IPS-NIHi7 (cell line): ENCODE results near the gene ATL1.
"Not testable (repeated sequence)": the region's sequence is repeated elsewhere in the genome, so short reads cannot be mapped to it uniquely, and the experiment has no call there.

Experiments
- DNase-seq: peaks from one replicate; pipeline ENCODE4 v3.0.0; 2012; ENCODE audit warnings: mixed read lengths; ENCODE audit errors: extremely low spot score

ATL1 gene

DNA sequence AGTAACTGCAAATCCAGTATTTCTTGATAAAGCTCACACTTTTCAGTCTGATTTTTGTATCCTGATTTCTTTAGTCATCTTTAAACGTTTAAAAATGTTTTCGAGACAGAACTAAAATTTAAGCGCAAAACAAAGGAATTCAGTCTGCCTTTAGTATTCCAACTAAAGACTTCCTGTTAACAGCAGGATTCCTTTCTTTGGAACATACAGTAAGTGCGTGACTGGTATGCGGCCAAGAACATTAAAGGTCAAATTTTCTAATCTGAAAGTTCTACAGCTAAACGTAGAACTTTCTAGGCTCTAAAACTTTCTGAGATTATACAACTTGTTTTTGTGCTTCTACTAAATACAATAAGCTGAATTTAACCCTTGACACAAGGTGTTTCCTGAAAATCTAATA, 98.3 kb downstream of the ATL1 start:
- peak; percentile 18 for DNase-seq

DNA sequence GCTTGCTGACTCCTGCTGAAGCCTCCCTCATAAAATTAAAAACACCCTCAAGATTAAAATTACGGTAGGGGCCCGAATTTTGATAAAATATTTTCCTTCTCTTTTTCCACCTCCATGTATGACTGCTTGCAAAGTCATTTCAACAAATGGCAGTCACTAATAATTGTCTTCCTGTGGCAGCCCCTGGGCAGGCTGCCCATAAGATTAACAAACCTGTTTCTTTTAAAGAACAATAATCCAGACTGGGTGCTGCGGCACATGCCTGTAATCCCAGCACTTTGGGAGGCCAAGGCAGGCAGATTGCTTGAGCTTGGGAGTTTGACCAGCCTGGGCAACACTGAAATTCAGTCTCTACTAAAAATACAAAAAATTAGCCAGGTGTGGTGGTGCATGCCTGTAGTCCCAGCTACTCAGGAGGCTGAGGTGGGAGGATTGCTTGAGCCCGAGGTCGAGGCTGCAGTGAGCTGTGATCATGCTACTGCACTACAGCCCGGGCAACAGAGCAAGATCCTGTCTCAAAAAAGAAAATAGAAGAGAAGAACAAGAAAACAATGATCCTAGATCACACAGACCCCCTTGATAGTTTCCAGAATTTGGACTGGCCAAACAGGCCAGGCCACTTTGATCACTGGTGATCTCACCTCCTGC, 99.5 kb downstream of the ATL1 start:
- no peak for DNase-seq

DNA sequence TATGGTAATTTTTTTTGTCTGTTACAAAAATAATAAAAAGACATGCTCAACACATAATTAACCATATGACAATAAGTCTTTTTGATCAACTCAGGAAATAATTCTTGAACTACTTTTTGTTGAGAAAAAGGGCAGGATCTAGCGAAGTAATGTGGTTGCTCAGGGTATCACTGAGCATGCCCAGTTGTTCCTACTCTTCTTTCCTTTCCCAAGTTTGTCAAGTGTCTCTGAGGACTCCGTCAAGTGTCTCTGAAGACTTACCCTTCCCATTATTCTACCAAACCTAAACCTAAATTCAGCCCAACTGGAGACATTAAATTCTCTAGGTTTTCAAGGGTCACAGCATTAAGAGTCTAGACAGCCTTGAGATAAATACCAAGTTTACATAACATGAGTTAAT, 104.6 kb downstream of the ATL1 start:
- not testable (repeated sequence) for DNase-seq

DNA sequence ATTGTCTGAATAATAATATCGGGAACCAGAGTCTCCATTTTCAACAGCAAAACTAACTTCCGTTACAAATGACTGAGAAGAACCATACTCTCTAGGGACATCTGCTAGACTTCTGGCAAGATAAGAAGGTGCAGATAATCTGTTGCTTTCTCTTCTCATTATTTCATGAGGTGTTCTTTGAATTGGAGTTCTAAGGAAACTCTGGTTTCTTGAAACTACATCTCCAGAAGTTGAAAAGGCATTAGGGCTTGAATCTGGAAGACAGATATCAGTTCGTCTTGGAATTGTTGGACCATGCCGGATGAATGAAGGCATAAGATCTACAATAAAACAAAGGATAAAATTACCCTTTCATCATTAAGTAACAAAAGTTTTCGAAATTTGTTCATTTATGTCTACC, 105.4 kb downstream of the ATL1 start:
- not testable (repeated sequence) for DNase-seq

DNA sequence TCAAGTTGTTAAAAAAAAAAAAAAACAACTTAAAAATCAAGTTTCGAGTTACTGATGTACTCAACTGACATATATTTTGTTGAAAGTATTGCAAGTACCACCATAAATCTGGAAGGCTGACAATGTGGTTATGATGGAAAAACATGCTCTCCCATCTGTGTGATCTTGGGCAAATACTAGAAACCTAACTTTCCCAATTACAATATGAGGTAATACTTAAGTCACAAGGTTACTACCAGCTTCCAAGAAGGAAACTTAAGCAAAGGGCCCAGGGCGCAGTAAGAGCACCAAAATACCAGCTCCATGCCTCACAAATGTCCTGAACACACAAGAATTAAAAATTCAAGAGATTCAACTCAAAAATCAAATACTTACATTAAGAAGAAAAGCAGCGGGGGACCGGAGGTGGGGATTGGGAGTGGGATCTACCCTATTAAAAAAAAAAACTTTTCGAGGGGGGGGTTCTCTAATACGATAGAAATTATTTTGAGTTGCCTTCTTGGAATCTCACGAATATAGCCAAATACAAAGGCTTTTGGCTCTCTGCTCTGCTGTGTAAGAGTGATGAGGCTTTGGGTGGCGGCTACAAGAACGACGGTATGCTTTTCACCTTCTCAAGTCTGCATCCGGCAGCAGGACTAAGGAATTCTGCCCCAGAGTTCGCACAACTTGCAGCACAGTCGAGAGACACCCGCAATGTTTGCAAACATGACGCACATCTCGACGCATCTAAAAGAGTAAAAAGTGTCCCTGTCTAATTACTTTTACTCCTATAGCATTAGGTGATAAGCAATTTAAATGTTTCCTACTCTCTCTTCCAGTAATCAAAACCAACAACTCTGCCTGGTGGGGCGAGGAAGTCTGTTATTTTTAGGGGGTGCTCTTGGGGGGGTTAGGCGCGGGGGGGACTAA, 107.1 kb downstream of the ATL1 start:
- DNase-seq, result peak; percentile 41

DNA sequence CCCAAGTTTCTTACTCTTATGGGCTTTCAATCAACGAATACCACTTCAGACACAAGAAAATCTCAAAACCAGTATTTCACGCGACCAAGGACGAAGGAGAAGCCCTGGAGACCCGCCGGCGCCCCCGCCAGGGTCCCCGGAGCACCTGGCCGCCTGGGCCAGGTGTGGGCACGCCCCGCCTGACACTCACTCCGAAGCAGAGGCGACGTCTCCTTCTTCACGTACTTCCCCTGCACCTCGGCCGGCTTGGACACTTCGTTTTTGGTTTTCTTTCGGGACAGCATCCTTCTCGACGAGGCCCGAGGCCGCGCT, 107.7 kb downstream of the ATL1 start:
- DNase-seq, result peak; percentile 48

DNA sequence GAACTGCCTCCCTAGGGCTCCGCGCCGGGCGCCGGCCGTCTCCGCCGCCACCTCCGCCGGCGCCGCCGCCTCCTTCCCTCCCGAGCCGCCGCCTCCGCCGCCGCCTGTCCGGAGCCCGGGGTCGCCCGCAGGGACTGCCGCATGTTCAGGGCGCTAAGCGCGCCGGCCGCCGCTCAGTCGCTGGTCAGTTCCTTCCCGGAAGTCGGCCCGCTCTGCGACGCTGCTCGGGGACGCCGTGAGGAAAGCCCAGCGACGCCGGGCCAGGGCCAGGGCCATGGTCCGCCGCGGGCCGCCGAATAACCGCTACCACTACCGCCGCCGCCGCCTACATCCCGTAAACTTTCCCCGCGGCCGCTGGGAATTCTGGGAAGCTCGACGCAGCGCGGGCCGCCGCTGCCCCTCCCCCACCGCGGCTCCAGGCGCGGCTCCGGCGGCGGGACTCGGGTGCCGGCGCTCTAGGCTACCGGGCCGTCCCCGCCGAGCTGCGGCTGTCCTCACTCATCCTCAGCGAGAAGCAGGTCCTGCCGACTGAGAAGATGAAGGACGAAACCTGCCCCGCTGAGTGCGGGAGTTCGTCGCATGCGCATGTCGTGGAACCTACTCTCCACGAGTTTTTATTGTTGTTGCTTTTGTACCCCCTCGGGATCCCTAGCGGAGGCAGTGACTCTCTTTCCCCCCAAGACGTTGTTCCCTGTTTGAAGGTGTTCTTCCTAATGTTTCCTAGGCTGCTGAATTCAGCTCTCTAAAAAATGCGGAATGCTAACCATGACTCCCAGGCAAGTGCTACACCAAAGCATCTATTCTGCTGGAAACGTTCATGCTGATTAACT, 108.3 kb downstream of the ATL1 start, which contains the start of gene SAV1:
Gene SAV1, minus strand, starts transcription at position 311 of the 830 bp plus-strand sequence. CDS start 339 bp downstream, outside the sequence.
- peak; percentile 67 for DNase-seq

DNA sequence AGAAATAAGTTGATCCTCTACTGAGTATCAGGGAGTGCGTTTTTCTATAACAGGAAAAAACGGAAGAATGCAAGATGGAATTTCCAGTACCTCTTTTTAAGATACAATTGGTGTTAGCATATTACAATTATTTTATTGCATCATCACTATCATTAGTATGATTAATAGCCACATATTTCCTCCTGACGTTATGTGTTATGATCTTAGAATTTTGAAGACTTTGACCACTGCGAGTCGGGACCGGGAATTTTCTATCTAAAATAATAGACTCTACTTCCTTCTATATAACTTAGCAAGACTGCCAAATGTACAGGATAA, 108.8 kb downstream of the ATL1 start:
- DNase-seq, result no peak

DNA sequence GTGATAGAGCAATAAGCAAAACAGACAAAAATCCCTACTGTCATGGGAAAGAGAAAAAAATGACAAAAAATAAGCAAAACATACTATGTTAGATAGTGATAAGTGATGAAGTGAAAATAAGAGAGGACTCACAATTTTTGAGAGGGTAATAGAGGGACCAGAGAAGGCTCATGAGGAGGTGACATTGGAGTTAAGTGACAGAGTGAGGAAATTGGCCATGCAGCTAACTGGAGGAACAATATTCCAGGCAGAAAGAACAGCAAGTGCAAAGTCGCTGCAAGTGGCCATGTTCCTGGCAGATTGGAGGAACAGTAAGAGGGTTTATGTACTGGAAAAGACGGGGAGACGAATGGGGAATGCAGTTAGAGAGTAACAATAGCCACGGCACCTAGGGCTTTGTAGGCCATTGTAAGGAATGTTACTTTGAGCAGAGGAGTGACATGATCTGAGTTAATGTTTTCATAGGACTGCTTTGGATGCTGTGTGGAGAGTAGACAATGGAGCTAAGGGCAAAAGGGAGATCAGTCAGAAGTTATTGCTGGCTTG, 109.6 kb downstream of the ATL1 start:
- no peak for DNase-seq

DNA sequence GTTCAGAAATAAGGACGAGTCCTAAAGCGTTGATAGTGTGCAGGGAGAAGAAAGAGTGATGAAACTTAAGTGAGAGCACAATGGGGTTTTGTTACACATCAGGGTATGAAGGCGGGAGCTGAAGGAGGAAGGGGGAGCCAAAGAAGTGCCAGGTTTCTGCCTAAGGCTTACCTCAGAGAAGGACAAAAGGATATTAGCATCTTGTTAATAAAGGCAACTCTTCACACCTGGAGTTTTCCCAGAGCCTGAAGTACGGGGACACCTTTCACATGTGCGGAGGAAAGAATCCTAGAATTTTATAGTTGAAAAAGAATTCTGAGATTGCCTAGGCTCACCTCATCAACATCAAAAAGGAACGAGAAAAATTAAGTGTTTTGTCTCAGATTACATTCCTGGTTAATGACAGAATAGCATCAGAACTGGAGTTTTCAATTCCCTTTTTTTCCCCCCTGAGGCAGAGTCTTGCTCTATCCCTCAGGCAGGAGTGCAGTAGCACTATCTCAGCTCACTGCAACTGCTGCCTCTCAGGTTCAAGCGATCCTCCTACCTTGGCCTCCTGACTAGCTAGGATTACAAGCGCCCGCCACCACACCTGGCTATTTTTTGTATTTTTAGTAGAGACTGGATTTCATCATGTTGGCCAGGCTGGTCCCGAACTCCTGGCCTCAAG, 110.4 kb downstream of the ATL1 start:
- peak; percentile 32 for DNase-seq

DNA sequence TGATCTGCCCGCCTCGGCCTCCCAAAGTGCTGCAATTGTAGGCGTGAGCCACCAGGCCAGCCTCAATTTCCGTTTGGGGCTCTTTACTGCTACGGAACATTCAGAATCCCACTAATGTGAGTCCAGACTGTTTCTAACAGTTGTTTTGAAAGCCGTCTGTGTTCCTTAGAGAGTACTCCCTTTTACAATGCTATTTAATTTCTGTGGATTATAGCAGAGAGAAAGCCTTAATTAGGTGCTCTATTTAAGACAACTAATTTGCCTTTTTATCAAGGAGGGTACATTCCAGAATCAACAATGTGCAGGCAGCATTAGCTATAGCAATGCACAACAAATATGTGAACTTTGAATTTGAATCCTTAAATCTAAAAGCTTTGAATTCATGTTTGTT, 110.9 kb downstream of the ATL1 start:
- no peak for DNase-seq

DNA sequence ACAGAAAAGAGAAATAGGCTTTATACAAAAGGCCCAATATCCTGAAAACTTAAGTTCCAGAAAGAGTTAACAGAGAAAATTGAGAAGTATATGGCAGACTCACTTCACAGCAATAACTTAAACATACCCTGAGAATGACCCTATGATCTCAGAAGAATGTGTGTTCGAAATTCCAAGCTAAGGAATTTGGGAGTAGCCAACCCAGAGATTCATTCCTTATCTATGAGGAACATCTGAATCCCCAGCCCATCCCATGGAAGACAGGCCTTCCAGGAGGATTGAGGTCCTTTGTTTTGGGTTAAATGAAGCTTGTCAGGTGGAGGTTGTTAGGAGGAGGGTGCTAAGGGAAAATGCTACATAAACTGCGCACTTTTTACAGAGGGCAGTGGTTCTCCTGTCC, 115.7 kb downstream of the ATL1 start:
- DNase-seq, result no peak

DNA sequence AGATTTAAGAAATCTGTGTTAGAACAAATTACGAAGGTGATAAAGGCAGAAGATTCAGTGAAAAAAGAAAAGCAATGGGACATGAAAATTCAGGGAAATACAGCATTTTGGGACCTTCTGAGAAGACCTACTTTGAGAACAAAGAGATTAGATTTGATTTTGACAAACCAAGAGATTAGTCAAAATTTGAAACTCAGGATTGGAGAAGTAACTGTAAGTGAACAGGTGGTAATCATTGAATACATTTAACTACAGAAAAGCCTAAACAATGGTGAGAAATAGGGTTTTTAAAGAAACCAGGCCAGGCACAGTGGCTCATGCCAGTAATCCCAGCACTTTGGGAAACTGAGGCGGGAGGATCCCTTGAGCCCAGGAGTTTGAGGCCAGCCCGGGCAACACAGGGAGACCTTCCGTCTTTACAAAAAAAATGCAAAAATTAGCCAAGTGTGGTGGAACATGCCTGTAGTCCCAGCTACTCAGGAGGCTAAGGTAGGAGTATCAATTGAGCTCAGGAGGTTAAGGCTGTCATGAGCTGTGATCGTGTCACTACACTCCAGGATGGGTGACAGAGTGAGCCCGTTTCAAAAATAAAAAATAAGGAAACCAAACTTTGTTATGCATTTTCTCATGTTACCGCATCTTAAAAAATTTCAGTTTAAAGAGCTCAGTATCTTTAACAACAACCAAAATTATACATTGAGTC, 117.0 kb downstream of the ATL1 start:
- DNase-seq, result no peak

DNA sequence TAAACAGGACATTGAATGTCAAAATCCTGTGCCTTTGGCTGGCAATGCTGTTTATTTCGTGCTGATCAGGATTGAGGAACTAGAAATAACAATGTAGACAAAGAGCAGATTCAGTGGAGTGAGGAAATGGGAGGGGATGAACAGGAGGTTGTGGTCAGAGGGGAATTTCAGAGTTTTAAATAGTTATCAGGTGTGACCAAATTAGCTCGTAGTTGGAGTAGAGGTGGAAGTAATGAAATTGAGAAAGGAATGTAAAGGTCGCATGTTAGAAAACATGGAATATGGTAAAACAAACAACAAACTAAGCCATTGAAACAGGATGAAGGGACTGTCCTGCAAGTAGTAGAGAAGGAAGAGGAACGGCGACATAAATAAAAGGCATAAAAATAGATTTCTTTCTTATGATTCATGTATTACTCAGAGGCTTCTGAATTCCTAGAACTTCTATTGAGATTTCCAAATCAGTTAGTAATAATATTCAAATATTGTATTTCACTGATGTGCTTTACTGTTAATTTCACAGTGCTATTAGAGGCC, 117.7 kb downstream of the ATL1 start:
- no peak for DNase-seq

DNA sequence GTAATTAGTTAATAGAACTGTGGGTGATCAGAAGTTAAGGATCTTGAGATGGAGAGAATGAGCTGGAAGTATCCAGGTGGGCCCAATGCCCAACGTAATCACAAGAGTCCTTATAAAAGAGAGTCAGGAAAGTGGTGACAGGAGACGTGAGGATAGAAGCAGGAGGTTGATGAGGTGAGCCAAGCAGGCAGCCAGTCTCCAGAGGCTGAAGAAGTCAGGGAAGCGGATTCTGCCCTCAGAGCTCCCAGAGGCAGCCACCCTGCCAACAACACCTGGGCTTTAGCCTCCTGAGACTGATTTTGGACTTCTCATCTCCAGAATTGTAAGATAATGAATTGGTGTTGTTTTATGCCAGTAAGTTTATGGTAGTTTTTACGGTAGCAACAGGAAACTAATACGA, 118.2 kb downstream of the ATL1 start:
- DNase-seq, result peak; percentile 25

DNA sequence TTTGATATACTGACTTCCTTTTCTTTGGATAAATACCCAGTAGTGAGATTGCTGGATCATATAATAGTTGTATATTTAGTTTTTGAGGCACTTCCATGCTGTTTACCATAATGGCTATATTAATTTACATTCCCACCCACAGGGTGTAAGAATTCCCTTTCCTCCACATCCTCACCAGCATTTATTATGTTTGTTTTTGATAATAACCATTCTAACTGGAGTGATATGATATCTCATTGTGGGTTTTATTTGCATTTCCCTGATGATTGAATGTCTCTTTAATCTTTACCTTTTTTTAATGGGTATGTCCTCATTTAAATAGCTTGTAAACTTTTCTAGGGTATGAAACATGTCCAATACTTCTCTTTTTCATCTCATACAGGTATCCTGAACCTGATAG, 119.7 kb downstream of the ATL1 start:
- DNase-seq, result no peak
